ENCODE data around the gene ZC2HC1C. TPM values are rescaled to one million over a fixed set of nuclear protein-coding genes. Genes with fewer than 3 reads are reported as not detected.

Gene ZC2HC1C, protein sequence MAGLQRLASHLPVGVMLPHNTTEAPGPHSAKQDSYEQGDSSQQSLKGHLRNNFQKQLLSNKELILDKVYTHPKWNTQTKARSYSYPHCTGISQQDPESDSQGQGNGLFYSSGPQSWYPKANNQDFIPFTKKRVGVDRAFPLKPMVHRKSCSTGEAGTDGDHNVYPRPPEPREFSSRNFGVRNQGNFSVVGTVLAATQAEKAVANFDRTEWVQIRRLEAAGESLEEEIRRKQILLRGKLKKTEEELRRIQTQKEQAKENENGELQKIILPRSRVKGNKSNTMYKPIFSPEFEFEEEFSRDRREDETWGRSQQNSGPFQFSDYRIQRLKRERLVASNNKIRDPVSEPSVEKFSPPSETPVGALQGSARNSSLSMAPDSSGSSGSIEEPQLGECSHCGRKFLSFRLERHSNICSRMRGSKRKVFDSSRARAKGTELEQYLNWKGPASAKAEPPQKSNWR
- total RNA-seq (2014; rRNA removed; shearing (Covaris generic)): not detected in 2 replicates

DNA sequence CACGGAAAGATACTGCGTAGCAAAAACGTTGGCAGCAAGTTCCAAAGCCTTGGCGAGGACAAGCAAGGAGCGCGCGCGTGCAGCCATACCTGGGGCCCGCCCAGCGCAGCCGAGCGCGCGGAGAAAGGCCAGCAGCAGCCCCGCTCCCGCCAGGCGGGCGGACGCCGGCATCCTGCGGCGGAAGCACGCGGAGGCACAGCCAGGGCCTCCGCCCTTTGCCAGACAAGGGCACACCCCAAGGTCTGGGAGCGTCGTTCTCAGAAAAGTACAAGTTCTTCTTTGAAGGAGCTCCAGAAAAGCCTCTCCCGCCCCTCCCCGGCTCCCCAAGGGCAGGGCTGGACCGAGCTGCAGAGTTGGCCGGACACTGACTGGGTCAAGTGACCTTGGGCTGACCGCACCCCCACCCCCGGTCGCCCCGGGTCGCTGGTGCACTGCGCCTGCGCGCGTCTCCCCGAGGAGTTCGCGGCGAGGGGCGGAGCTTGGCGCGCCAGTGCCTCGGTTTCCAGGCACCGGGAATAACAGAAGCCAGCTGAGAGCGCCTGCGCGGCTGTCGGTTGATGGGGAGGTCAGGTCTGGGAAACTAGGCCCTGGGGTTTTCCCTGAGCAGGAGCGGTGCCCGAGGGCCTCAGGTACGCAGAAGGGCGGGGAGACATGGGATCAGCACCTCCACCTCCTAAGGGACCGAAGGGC is at the start of gene ZC2HC1C:
TSS of gene ZC2HC1C (plus strand) at position 521 of the 690 bp plus-strand sequence. CDS start 933 bp downstream, outside the sequence.
- H3K27ac ChIP-seq: no peak within 1 kb of the TSS
- peaks cover 1% of the 10 kb centered on the region; the same call in 1 of the 2 replicates for H3K4me1 ChIP-seq
- H3K4me3 ChIP-seq: no peak within 1 kb of the TSS
- H3K9me3 ChIP-seq (replicated peaks): no peaks in the 10 kb centered on the region
- DNase-seq: no peak
- H3K27me3 ChIP-seq: no peaks in the 10 kb centered on the region
- no peaks in the 10 kb centered on the region for H3K36me3 ChIP-seq

DNA sequence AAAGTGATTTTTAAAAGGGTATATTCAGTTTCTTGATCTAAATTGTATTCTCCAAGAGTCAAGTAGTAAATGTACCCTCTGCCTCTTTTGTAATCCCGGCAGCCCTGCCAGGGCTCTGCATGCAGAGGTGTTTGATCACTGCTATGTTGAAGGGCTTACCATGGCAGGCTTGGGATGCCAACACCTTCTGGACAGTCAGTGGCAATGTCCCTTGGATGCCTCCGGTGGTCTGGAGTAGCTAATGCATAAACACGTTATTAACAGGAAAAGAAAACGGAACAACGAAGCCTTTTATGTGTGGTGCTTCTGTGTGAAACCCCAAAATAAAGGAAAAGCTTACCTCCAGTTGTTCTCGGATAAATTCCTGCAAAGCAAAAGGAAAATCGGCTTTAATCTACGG is 46.8 kb upstream of the ZC2HC1C start:
- Histone ChIP-seq H3K9me3 (replicated peaks) (no peaks in the 10 kb centered on the region), H3K4me3 (no peak overlapping the region), H3K27me3 (no peaks in the 10 kb centered on the region), H3K4me1 (no peaks in the 10 kb centered on the region), H3K36me3 (peaks cover 3% of the 10 kb centered on the region; the same call in 1 of the 2 replicates), H3K27ac (no peak overlapping the region)
- peak; percentile 45 to 60 for DNase-seq

DNA sequence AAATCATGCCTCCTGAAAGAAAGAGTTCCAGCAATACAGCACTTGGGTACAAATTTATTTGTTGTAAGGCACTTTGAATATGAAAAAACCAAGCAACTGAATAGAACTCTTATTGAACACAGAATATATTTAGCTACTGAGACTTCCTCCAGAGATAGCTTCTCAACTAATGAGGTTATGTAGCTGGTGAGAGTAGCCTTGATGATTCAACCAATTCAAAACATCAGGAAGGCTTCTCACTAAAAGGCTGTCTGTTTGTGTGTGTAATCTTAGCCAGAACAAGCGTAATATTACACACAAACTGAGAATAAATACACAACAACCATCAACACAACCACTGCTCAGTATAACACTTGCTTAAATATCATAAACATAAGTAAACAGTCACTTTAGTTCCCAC is 46.3 kb upstream of the ZC2HC1C start:
- no peak for DNase-seq
- H3K27ac ChIP-seq: no peak overlapping the region
- no peaks in the 10 kb centered on the region for H3K9me3 ChIP-seq (replicated peaks)
- H3K4me1 ChIP-seq: no peaks in the 10 kb centered on the region
- H3K27me3 ChIP-seq: no peaks in the 10 kb centered on the region
- no peak overlapping the region for H3K4me3 ChIP-seq
- peaks cover 3% of the 10 kb centered on the region; the same call in 1 of the 2 replicates for H3K36me3 ChIP-seq

DNA sequence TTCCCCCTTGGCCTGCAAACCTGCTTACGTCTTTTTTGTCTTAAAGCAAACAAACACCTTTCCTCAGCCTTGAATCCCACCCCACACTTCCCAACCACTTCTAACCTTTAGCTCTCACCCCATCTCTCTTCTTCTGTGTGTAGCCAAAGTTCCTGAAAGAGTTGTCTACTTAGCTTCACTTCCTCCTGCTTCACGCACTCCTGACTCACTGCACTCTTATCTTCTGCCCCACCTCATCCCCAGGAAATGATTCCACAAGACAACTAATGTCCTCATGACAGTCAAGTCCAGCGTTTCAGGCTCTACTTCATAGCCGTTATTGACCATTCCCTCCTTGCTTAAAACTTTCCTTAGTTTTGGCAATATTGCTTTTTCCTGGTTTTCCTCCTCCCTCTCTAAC is 44.4 kb upstream of the ZC2HC1C start:
- peaks cover 3% of the 10 kb centered on the region; the same call in 1 of the 2 replicates for H3K36me3 ChIP-seq
- H3K27ac ChIP-seq: no peak overlapping the region

DNA sequence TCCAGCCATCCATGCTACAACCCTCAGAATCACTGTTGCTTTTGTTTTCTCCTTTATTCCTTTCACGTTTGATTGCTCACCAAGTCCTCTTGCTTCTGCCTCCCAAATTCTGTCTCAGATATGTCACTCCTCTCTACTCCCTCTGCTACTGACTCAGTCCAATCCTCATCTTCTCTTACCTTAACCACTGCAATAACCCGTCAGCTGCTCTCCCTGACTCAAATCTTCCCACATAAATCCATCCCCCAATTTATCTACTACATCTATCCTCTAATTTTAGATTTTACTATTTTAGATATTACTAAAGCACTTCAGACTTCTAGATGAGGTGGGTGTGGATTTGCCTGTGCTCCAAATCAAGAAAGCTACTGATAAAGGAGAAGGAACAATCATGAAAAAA is 43.6 kb upstream of the ZC2HC1C start:
- H3K4me1 ChIP-seq: no peaks in the 10 kb centered on the region
- peaks cover 3% of the 10 kb centered on the region; the same call in 1 of the 2 replicates for H3K36me3 ChIP-seq
- no peak overlapping the region for H3K4me3 ChIP-seq
- no peak for DNase-seq
- H3K27me3 ChIP-seq: no peaks in the 10 kb centered on the region
- no peak overlapping the region for H3K27ac ChIP-seq
- H3K9me3 ChIP-seq (replicated peaks): no peaks in the 10 kb centered on the region

More for the DNA sequence above, 44.4 kb upstream of the ZC2HC1C start:
- DNase-seq: no peak
- Histone ChIP-seq H3K27me3 (no peaks in the 10 kb centered on the region), H3K4me3 (no peak overlapping the region), H3K4me1 (no peaks in the 10 kb centered on the region), H3K9me3 (replicated peaks) (no peaks in the 10 kb centered on the region)

DNA sequence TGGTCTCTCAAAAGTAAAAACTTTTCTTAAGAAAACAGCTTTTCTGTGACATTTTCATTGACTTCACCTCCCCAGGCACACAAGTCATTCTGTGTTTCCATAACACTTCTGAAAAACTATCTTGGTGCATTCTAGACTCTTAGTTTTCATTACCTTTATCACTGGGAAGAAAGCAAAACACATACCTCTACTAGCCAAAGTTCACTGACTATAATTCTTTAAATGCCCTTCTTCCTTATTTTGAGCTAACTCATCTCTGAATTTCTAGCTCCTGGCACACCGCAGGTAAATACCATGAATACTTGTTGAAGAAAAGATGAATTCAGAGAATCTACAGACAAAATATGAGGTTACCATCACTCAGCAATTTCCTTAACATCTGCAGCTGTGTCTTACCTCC is 39.3 kb upstream of the ZC2HC1C start:
- Histone ChIP-seq H3K4me1 (peaks cover 6% of the 10 kb centered on the region), H3K27me3 (no peaks in the 10 kb centered on the region), H3K36me3 (no peaks in the 10 kb centered on the region; the same call in 1 of the 2 replicates), H3K27ac (no peak overlapping the region), H3K4me3 (no peak overlapping the region), H3K9me3 (replicated peaks) (no peaks in the 10 kb centered on the region)
- no peak for DNase-seq

DNA sequence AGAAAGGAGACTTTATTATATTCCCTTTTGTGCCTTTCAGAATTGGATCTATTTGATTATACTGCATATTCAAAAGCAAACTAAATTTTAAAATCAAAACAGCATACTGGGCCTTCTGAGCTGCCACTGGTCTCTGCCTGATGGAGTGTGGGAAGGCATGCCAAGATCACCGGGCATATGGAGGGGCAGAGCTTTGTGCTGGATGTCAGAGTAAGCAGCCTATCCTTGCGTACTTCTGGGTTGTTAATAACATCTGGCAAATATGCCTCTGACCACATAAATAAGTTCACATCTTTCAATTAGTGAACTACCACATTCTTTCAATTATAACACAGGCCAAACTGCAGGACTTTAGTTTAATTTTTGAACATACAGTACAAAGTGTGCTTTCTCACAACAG is 36.5 kb upstream of the ZC2HC1C start:
- Histone ChIP-seq H3K4me1 (peaks cover 6% of the 10 kb centered on the region), H3K27me3 (no peaks in the 10 kb centered on the region), H3K4me3 (no peak overlapping the region), H3K36me3 (no peaks in the 10 kb centered on the region; the same call in 1 of the 2 replicates), H3K9me3 (replicated peaks) (no peaks in the 10 kb centered on the region), H3K27ac (no peak overlapping the region)
- DNase-seq: no peak

DNA sequence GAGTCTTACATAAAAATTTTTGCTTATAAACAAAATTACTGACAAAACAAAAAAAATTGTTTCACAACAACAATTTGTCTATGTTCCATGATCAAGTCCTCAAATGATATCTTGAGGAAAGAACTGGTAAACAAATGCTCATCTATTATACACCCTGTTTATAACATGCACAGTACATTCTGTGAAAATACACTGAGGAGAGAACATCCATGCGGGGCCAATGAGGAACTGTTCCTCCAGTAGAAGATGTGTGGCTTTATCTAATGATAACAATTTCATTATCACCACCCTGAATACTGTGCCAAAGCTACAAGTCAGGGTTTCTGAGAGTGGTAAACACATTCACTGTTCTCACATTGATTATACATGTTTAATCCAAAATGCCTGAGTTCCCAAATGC is 28.9 kb upstream of the ZC2HC1C start:
- Histone ChIP-seq H3K27ac (peak overlapping the region; percentile 96; the same call in 1 of the 2 replicates), H3K27me3 (no peaks in the 10 kb centered on the region), H3K4me3 (no peak overlapping the region), H3K9me3 (replicated peaks) (no peaks in the 10 kb centered on the region), H3K4me1 (peaks cover 36% of the 10 kb centered on the region), H3K36me3 (no peaks in the 10 kb centered on the region; the same call in 1 of the 2 replicates)
- DNase-seq: no peak

DNA sequence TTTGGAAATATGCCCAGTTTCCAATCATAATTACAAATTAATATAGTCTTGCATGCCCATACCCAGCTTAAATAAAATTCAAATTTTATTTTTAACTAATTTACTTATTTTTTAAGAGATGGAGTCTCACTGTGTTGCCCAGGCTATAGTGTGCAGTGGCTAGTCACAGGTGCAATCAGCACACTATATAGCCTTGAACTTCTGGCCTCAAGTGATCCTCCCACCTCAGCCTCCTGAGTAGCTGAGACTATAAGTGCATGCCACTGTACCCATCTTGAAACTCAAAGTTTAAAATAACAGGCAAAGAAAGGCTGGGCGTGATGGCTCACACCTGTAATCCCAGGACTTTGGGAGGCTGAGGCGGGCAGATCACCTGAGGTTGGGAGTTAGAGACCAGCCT is 28.5 kb upstream of the ZC2HC1C start:
- H3K4me3 ChIP-seq: no peak overlapping the region
- peak overlapping the region; percentile 96 for H3K27ac ChIP-seq
- peaks cover 36% of the 10 kb centered on the region for H3K4me1 ChIP-seq
- no peaks in the 10 kb centered on the region for H3K27me3 ChIP-seq
- DNase-seq: no peak
- no peaks in the 10 kb centered on the region for H3K9me3 ChIP-seq (replicated peaks)
- no peaks in the 10 kb centered on the region; the same call in 1 of the 2 replicates for H3K36me3 ChIP-seq

DNA sequence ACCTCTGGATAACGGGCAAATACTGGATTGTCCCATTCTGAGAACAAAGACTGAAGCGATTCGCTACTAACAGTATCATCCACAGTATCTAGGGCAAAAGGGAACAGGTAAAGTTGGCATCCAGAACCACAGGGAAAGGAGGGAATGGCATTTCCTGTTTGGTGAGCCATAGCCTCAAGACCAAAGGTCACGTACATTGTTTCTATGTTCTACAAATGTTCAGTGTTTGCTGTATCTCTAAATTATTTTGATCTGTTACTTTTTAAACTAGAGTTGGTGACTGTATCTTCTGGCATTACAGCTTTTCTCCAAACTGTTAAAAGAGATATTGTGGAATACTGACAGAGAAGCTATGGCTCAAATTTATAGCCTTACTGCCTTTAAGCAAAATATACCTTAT is 27.8 kb upstream of the ZC2HC1C start:
- Histone ChIP-seq H3K27ac (peak overlapping the region; percentile 96), H3K4me1 (peaks cover 36% of the 10 kb centered on the region), H3K4me3 (no peak overlapping the region)

DNA sequence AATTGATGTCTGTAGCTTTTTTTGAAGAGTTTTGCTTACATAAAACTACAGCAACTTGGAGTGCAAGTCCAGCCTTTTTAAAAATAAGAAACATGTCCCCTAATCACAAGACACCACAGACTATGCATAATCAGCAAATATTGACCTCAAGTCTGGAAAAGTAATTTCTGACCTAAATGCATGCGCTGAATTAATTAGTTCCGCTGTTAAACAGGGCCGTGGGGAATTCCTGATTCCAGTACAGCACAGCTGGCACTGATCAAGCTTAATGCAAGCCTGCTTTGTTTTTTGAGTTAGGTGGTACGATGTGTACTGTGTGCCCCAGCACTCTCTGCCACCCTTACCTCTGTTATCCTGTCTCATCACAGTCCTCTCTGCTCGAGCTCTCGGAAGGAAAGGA is 27.4 kb upstream of the ZC2HC1C start:
- peak; percentile 86 to 92 for DNase-seq
- Histone ChIP-seq H3K4me1 (peaks cover 36% of the 10 kb centered on the region), H3K27me3 (no peaks in the 10 kb centered on the region), H3K4me3 (no peak overlapping the region), H3K27ac (peak overlapping the region; percentile 96), H3K9me3 (replicated peaks) (no peaks in the 10 kb centered on the region), H3K36me3 (no peaks in the 10 kb centered on the region; the same call in 1 of the 2 replicates)

More for the DNA sequence above, 27.8 kb upstream of the ZC2HC1C start:
- no peaks in the 10 kb centered on the region for H3K27me3 ChIP-seq
- H3K9me3 ChIP-seq (replicated peaks): no peaks in the 10 kb centered on the region
- H3K36me3 ChIP-seq: no peaks in the 10 kb centered on the region; the same call in 1 of the 2 replicates
- DNase-seq: peak; percentile 15 to 45

DNA sequence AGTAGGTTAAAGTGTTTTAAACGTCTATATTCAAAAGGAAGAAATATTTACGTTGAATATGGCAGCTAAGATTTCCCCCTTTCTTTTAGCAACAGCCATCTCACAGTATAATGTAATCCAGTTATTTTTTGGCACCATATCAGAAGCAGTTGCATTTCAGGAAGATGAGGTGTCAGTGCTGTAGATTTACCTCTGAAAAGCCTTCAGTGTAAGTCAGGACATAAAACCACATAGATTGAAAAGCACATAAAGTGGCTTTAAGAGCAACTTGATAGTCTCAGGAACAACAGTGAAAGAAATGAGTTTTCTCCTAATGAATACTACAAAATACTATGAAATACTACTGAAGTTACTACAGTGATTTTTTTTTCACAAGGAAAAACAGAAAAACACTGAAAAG is 25.1 kb upstream of the ZC2HC1C start:
- H3K9me3 ChIP-seq (replicated peaks): no peaks in the 10 kb centered on the region
- H3K4me1 ChIP-seq: peaks cover 36% of the 10 kb centered on the region
- H3K27me3 ChIP-seq: no peaks in the 10 kb centered on the region
- DNase-seq: peak in 1 of 2 experiments; percentile 54
- no peaks in the 10 kb centered on the region; the same call in 1 of the 2 replicates for H3K36me3 ChIP-seq
- H3K27ac ChIP-seq: peak overlapping the region; percentile 96
- H3K4me3 ChIP-seq: no peak overlapping the region

DNA sequence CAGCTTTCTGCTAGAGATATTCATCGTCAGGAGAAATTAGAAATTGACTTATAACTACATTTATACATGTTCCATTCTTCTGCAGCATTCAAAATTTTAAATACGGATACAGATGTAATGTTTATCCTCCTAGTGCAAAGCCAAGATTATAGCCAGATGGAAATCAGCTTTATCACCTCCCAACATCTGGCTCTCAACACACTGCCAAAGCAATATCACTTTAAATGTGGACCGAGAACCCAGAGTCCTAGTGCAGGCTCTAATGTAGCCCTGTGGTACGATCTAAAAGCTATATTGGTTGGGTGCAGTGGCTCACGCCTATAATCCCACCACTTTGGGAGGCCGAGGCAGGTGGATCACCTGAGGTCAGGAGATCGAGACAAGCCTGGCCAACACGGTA is 24.7 kb upstream of the ZC2HC1C start:
- Histone ChIP-seq H3K9me3 (replicated peaks) (no peaks in the 10 kb centered on the region), H3K4me1 (peaks cover 36% of the 10 kb centered on the region), H3K36me3 (no peaks in the 10 kb centered on the region), H3K27me3 (no peaks in the 10 kb centered on the region), H3K27ac (no peak overlapping the region), H3K4me3 (no peak overlapping the region)
- peak in 1 of 2 experiments; percentile 6 for DNase-seq

DNA sequence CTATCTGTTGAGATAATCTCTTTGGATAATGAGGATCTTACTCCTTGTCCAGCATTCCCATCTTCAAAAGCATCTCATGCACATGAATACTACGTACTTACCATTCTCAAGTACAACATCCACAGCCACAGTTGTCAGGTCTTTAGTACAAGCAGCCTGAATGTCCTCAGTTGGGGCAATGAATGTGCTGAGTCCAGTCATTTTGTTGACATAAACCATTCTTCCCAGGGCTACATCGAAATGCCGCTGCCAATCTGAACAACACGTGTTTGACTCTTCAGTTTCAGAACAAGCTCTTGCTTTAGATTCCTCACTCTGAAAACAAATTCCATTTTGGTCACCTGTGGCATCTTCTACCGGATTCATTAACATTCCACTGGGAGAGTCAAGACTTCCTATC is 23.2 kb upstream of the ZC2HC1C start:
- no peak overlapping the region for H3K4me3 ChIP-seq

DNA sequence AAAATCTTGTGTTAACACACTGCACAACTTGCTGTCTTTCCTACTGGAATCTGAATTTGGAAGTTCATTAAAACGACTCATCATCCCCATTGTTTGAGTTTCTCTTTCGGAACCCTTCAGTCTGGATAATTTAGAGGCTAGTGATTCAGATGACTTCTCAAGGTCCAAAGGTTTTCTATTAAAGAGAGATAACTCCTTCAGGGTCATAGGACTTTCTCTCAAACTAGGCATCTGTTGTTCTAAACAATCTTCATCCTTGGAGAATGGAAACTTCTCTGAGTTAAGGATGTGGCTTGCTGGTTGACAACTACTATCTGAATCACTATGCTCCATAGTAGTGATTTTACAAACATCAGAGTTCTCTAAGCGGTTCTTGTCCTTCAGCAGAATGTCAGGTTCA is 22.5 kb upstream of the ZC2HC1C start:
- Histone ChIP-seq H3K27ac (no peak overlapping the region), H3K4me3 (no peak overlapping the region), H3K27me3 (no peaks in the 10 kb centered on the region), H3K9me3 (replicated peaks) (no peaks in the 10 kb centered on the region), H3K4me1 (peaks cover 22% of the 10 kb centered on the region), H3K36me3 (no peaks in the 10 kb centered on the region)
- no peak for DNase-seq

More for the DNA sequence above, 23.2 kb upstream of the ZC2HC1C start:
- DNase-seq: no peak
- no peaks in the 10 kb centered on the region for H3K27me3 ChIP-seq
- H3K36me3 ChIP-seq: no peaks in the 10 kb centered on the region
- peaks cover 28% of the 10 kb centered on the region for H3K4me1 ChIP-seq
- no peaks in the 10 kb centered on the region for H3K9me3 ChIP-seq (replicated peaks)
- no peak overlapping the region for H3K27ac ChIP-seq

Measured in SJCRH30 (cell line).